Neural cell (in vitro differentiated cells): ENCODE results near the gene PRKAG2. TPM values are rescaled to one million over a fixed set of nuclear protein-coding genes. Genes with fewer than 3 reads are reported as not detected.

ENCODE experiments used
- H2AFZ ChIP-seq: fragments of 200-600, 300-800 bp; sonication (generic), shearing (Covaris generic); 2 replicates; pipeline ENCODE4 v1.6.0; 2014; ENCODE audit warnings: low read depth, mild to moderate bottlenecking, antibody characterized with exemption, low read length, moderate library complexity
- H3F3A ChIP-seq: fragments of 200-600 bp; shearing (Covaris generic); 2 replicates; pipeline ENCODE4 v1.6.1; 2016; ENCODE audit warnings: mild to moderate bottlenecking, moderate library complexity, mixed read lengths, antibody characterized with exemption, low read length; ENCODE audit not compliant: insufficient read depth, poor library complexity, severe bottlenecking
- H3K27ac ChIP-seq: fragments of 200-600, 300-800 bp; sonication (generic), shearing (Covaris generic); 2 replicates; pipeline ENCODE4 v1.5.1; 2014; ENCODE audit warnings: mild to moderate bottlenecking, low read length, moderate library complexity
- H3K27me3 ChIP-seq: fragments of 300-800, 200-600 bp; sonication (generic), shearing (Covaris generic); 2 replicates; pipeline ENCODE4 v1.6.0; 2014; ENCODE audit warnings: mild to moderate bottlenecking, low read depth, low read length, moderate library complexity; ENCODE audit not compliant: insufficient read depth
- H3K36me3 ChIP-seq: fragments of 300-800, 200-600 bp; sonication (generic), shearing (Covaris generic); 2 replicates; pipeline ENCODE4 v1.5.1; 2014; ENCODE audit warnings: mild to moderate bottlenecking, antibody characterized with exemption, low read length, moderate library complexity; ENCODE audit not compliant: insufficient read depth
- H3K4me2 ChIP-seq: fragments of 300-800, 200-600 bp; sonication (generic), shearing (Covaris generic); 2 replicates; pipeline ENCODE4 v1.6.0; 2014; ENCODE audit warnings: mild to moderate bottlenecking, low read length
- H3K4me3 ChIP-seq: fragments of 300-800, 200-600 bp; sonication (generic), shearing (Covaris generic); 2 replicates; pipeline ENCODE4 v1.5.1; 2014; ENCODE audit warnings: mild to moderate bottlenecking, low read length, moderate library complexity
- H3K79me2 ChIP-seq: fragments of 200-600 bp; shearing (Covaris generic); replicated peaks from 2 replicates; pipeline ENCODE4 v1.6.0; 2014; ENCODE audit warnings: mild to moderate bottlenecking, low read length, moderate library complexity; ENCODE audit not compliant: insufficient read depth
- H3K9ac ChIP-seq: fragments of 300-800, 200-600 bp; sonication (generic), shearing (Covaris generic); 2 replicates; pipeline ENCODE4 v1.6.1; 2016; ENCODE audit warnings: mild to moderate bottlenecking, low read length, mixed read lengths
- H3K9me2 ChIP-seq: fragments of 200-600 bp; shearing (Covaris generic); 2 replicates; pipeline ENCODE4 v1.6.1; 2016; ENCODE audit warnings: mild to moderate bottlenecking, low read length, mixed read lengths; ENCODE audit not compliant: insufficient read depth
- H3K9me3 ChIP-seq: fragments of 200-600, 300-800 bp; sonication (generic), shearing (Covaris generic); 2 replicates; pipeline ENCODE4 v1.6.1; 2016; ENCODE audit warnings: mild to moderate bottlenecking, mixed run types, low read length, moderate library complexity, mixed read lengths
- H4K20me1 ChIP-seq: fragments of 200-600 bp; shearing (Covaris generic); 2 replicates; pipeline ENCODE4 v1.6.1; 2016; ENCODE audit warnings: mild to moderate bottlenecking, mixed run types; ENCODE audit not compliant: insufficient read depth
- EP300 ChIP-seq: fragments of 450-650 bp; conservative IDR thresholded peaks from 2 replicates; pipeline ENCODE4 v1.6.1; 2014; ENCODE audit warnings: antibody characterized with exemption, mild to moderate bottlenecking, moderate library complexity; ENCODE audit not compliant: poor library complexity, severe bottlenecking
- EZH2 ChIP-seq: fragments of 200-600, 300-800 bp; shearing (Covaris generic), sonication (generic); IDR thresholded peaks from 2 replicates; pipeline ENCODE4 v1.6.1; 2014; ENCODE audit warnings: antibody characterized with exemption, low read length, borderline replicate concordance, mild to moderate bottlenecking; ENCODE audit not compliant: insufficient read depth, poor library complexity, severe bottlenecking
- MXI1 ChIP-seq: fragments of 450-650 bp; conservative IDR thresholded peaks from 2 replicates; pipeline ENCODE4 v1.6.1; 2014; ENCODE audit warnings: antibody characterized with exemption, mild to moderate bottlenecking; ENCODE audit not compliant: poor library complexity, severe bottlenecking
- POLR2AphosphoS5 ChIP-seq: IDR thresholded peaks from 2 replicates; pipeline ENCODE4 v1.6.1; 2012
- RAD21 ChIP-seq: fragments of 450-650 bp; conservative IDR thresholded peaks from 2 replicates; pipeline ENCODE4 v1.6.1; 2014; ENCODE audit warnings: antibody characterized with exemption, mild to moderate bottlenecking, moderate library complexity
- SMC3 ChIP-seq: fragments of 450-650 bp; conservative IDR thresholded peaks from 2 replicates; pipeline ENCODE4 v1.6.1; 2014; ENCODE audit warnings: antibody characterized with exemption, mild to moderate bottlenecking, moderate library complexity; ENCODE audit not compliant: poor library complexity
- TAF1 ChIP-seq: IDR thresholded peaks from 2 replicates; pipeline ENCODE4 v1.6.1; 2012; ENCODE audit warnings: low read depth
- polyA plus RNA-seq: library from polyadenylated mRNA; depleted of rRNA; stranded (reverse); fragments of >200 nt; gene quantifications from 2 replicates; pipeline ENCODE4 v1.2.3, GENCODE V29; 2014
- TF ChIP-seq, protein P1 (sequence below): IDR thresholded peaks from 2 replicates; pipeline ENCODE4 v1.6.1; 2012; ENCODE audit warnings: borderline replicate concordance
- TF ChIP-seq, protein P2 (sequence below): fragments of 450-650 bp; IDR thresholded peaks from 2 replicates; pipeline ENCODE4 v1.5.1; 2014; ENCODE audit warnings: antibody characterized with exemption, mild to moderate bottlenecking, moderate library complexity; ENCODE audit not compliant: poor library complexity, severe bottlenecking

PRKAG2 gene
- polyA plus RNA-seq, 1 donor from 2014 or later, result 22.9 TPM

DNA sequence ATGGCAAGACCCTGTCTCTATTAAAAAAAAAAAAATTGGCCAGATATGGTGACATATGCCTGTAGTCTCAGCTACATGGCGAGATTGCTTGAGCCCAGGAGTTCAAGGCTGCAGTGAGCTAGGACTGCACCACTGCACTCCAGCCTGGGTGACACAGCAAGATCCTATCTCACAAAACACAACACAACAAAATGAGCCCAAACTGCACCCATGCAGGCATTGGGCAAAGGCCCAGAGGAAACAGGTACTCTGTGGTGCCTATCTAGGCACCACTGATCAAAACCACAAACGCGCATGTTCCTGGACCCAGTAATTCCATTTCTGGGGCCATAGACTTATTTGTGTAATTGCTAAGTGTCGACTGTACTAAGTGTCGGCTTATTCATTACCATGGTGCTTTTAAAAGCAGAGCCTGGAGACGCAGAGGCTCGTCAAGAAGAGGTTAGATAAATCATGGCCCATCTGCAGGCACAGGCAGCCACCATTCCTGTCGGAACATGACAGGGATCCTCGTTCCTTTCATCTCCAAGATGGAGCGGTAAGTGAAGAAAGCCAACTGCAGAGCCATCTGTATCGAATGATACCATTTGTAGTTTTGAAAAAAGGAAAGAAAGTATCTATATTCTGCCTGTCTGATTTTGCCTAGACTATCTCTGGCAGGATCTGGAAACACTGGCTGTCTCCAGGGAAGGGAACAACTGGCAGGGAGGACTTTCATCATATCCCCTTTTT is 196.9 kb downstream of the PRKAG2 start:
- Histone ChIP-seq H4K20me1 (no peaks in the 10 kb centered on the region), H3F3A (no peaks in the 10 kb centered on the region), H3K9me3 (no peaks in the 10 kb centered on the region), H3K4me2 (no peak overlapping the region), H3K27ac (no peak overlapping the region), H3K27me3 (no peaks in the 10 kb centered on the region), H3K9ac (no peak overlapping the region), H3K9me2 (no peaks in the 10 kb centered on the region), H3K79me2 (no peaks in the 10 kb centered on the region), H2AFZ (no peak overlapping the region), H3K36me3 (no peaks in the 10 kb centered on the region), H3K4me3 (no peak overlapping the region)
- no peak for TF ChIP-seq EP300
- TF ChIP-seq TAF1, result no peak
- TF ChIP-seq SMC3, result no peak
- TF ChIP-seq MXI1, result no peak
- no peak for TF ChIP-seq EZH2
- TF ChIP-seq, protein P1, sequence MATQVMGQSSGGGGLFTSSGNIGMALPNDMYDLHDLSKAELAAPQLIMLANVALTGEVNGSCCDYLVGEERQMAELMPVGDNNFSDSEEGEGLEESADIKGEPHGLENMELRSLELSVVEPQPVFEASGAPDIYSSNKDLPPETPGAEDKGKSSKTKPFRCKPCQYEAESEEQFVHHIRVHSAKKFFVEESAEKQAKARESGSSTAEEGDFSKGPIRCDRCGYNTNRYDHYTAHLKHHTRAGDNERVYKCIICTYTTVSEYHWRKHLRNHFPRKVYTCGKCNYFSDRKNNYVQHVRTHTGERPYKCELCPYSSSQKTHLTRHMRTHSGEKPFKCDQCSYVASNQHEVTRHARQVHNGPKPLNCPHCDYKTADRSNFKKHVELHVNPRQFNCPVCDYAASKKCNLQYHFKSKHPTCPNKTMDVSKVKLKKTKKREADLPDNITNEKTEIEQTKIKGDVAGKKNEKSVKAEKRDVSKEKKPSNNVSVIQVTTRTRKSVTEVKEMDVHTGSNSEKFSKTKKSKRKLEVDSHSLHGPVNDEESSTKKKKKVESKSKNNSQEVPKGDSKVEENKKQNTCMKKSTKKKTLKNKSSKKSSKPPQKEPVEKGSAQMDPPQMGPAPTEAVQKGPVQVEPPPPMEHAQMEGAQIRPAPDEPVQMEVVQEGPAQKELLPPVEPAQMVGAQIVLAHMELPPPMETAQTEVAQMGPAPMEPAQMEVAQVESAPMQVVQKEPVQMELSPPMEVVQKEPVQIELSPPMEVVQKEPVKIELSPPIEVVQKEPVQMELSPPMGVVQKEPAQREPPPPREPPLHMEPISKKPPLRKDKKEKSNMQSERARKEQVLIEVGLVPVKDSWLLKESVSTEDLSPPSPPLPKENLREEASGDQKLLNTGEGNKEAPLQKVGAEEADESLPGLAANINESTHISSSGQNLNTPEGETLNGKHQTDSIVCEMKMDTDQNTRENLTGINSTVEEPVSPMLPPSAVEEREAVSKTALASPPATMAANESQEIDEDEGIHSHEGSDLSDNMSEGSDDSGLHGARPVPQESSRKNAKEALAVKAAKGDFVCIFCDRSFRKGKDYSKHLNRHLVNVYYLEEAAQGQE, result no peak
- no peak for TF ChIP-seq POLR2AphosphoS5
- no peak for TF ChIP-seq RAD21
- TF ChIP-seq, protein P2, sequence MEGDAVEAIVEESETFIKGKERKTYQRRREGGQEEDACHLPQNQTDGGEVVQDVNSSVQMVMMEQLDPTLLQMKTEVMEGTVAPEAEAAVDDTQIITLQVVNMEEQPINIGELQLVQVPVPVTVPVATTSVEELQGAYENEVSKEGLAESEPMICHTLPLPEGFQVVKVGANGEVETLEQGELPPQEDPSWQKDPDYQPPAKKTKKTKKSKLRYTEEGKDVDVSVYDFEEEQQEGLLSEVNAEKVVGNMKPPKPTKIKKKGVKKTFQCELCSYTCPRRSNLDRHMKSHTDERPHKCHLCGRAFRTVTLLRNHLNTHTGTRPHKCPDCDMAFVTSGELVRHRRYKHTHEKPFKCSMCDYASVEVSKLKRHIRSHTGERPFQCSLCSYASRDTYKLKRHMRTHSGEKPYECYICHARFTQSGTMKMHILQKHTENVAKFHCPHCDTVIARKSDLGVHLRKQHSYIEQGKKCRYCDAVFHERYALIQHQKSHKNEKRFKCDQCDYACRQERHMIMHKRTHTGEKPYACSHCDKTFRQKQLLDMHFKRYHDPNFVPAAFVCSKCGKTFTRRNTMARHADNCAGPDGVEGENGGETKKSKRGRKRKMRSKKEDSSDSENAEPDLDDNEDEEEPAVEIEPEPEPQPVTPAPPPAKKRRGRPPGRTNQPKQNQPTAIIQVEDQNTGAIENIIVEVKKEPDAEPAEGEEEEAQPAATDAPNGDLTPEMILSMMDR, result no peak

DNA sequence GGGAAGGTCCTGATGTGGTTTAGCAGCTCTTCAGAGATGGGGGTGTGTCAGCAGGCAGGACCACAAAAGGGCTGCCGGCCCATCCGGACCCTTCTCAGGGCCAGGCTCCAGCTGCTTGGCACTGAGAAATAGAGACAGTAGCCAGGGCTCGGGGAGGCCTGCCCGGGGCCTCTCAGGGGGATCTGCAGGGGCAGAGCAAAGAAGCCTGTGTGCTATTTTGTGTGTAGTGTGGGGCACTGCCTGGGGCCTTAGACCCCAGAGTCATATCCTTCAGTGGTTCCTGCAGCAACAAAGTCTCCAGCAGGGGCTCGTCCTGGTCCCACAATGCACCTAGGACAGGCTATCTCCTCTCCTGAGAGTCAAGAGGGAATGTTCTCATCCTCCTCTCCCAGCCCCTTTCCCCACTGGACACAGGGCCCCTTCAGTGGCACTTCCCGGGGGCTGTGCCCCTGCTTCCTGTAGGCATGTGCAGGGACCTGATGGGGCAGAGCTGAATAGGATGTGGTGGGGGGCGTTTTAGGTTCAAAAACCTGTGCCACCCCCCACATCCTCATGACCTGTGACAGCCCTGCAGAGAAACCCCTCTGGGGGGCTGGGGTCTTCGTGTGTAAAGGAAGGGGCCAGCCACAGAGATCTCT is 197.7 kb downstream of the PRKAG2 start:
- Histone ChIP-seq H3F3A (no peaks in the 10 kb centered on the region), H2AFZ (no peak overlapping the region), H3K27ac (no peak overlapping the region), H3K27me3 (no peaks in the 10 kb centered on the region), H4K20me1 (no peaks in the 10 kb centered on the region), H3K79me2 (no peaks in the 10 kb centered on the region), H3K36me3 (no peaks in the 10 kb centered on the region), H3K4me3 (no peak overlapping the region), H3K9ac (no peak overlapping the region), H3K9me3 (no peaks in the 10 kb centered on the region), H3K4me2 (no peak overlapping the region), H3K9me2 (no peaks in the 10 kb centered on the region)
- TF ChIP-seq, protein P1, result no peak
- TF ChIP-seq EZH2 (no peak), EP300 (no peak)
